Measurements from ENCODE around the gene AP1G2. TPM values are rescaled to one million over a fixed set of nuclear protein-coding genes. Genes with fewer than 3 reads are reported as not detected.
"Not testable (repeated sequence)": the region's sequence is repeated elsewhere in the genome, so short reads cannot be mapped to it uniquely, and the experiment has no call there.

AP1G2 gene
- total RNA-seq, 1 donor from 2014 or later = 19.3 TPM

DNA sequence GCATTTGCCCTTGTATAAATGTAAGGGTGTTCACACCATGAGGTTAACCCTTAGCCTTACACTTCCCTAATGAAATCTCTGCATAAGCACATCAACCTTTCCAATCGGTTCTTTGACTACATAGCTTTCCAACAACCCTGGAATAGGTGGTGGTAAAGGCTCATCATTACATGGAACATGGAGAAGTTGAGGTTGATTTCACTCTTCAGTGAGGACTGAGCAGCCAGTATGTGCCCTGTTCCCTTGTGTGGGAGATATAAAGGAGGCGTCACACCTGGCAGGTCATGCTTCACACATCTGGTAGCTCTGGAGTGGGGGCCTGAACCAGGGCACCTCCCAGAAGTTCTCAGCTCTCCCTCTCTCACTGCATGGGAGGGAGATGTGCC, 32.7 kb upstream of the AP1G2 start:
- ATAC-seq (no peak), DNase-seq (ENCODE audit: low spot score) (no peak)

DNA sequence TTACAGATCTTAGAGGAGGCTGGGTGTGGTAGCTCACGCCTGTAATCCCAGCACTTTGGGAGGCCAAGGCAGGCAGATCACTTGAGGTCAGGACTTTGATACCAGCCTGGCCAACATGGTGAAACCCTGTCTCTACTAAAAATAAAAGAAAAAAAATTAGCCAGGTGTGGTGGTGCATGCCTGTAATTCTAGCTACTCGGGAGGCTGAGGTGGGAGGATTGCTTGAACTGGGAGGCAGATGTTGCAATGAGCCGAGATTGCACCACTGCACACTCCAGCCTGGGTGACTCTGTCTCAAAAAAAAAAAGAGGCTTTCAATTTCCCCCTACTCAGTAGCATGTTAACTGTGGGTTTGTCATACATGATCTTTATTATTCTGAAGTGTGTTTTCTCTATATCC, 26.6 kb upstream of the AP1G2 start:
- DNase-seq (ENCODE audit: low spot score); ATAC-seq: not testable (repeated sequence)

DNA sequence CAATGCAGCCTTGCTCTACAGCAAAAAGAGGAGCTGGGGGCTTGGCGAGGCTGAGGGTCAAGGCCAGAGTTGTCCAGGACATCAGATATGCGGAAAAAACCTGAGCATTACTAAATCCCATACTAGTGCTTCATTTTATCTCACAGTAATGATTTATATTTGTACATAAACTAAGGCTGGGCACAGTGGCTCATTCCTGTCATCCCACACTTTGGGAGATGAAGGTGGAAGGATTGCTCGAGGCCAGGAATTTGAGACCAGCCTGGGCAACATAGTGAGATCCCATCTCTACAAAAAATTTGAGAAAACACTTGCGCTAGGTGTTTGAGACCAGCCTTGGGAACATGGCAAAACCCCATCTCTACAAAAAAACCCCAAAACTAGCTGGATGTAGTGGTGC, 22.6 kb upstream of the AP1G2 start:
- DNase-seq (ENCODE audit: low spot score) (peak; percentile 16), ATAC-seq (no peak)

DNA sequence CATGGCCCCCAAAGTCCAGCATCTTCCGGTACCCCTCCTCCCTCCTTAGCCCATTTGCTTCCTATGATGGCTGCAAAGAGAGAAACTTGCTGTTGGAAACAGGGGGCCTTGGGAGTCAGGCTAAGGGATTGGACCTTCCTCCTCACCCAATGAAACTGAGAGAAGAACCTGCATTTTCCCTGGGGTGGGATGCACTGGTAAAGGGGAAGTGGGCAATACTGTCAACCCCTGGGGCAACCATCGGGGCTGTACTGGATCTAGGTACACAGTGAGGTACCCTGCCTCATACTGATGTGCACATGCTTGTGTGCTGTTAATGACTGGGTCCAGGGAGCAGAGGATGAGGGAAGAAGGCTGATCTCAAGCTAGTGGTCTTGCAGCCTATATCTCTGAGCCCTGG, 22.0 kb upstream of the AP1G2 start:
- no peak for ATAC-seq
- DNase-seq (ENCODE audit: low spot score) = peak; percentile 40

DNA sequence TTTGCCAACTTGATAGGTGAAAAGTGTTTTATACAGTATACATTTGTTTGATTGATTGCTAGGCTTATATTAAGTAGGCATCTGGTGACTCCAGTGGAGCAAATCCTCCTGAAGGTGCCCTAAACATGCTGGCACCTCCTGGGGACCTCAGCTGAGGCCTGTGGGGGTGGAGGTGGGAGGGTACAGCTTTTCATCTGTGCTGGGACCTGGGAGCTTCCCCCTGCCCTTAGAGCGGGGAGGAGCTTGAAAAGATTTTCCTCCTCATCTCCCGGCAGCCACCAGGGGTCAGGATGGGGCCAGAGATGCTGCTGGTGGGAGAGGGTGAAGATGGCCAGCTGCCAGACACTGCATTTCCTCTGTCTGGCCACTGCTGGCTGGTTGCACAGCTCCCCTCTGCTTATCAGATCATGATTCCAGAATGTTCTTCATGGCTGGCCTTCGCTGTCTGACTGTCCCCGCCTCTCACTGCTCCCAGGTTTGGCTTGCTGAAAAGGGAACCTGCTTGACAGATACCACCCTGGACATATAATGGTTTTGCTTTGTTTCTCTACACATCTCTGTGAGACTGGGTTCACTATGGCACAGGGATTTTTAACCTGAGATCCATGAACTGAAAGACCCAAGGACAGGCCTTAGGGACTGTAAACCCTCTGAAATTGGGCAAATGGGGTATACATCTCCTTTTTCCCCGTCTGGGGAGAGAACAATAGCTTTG, 21.4 kb upstream of the AP1G2 start:
- peak; percentile 100 for ATAC-seq
- peak; percentile 95 for DNase-seq (ENCODE audit: low spot score)

DNA sequence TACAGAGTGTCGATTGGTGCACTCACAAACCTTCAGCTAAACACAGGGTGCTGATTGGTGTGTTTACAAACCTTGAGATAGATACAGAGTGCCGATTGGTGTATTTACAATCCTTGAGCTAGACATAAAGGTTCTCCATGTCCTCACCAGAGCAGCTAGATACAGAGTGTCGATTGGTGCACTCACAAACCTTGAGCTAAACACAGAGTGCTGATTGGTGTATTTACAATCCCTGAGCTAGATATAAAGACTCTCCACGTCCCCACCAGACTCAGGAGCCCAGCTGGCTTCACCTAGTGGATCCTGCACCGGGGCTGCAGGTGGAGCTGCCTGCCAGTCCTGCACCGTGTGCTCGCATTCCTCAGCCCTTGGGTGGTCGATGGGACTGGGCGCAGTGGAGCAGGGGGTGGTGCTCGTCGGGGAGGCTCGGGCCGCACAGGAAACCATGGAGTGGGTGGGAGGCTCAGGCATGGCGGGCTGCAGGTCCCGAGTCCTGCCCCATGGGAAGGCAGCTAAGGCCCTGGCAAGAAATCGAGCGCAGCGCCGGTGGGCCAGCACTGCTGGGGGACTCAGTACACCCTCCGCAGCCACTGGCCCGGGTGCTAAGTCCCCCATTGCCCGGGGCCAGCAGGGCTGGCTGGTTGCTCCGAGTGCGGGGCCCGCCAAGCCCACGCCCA, 17.1 kb upstream of the AP1G2 start:
- ATAC-seq = not testable (repeated sequence)
- DNase-seq (ENCODE audit: low spot score) = peak; percentile 24

DNA sequence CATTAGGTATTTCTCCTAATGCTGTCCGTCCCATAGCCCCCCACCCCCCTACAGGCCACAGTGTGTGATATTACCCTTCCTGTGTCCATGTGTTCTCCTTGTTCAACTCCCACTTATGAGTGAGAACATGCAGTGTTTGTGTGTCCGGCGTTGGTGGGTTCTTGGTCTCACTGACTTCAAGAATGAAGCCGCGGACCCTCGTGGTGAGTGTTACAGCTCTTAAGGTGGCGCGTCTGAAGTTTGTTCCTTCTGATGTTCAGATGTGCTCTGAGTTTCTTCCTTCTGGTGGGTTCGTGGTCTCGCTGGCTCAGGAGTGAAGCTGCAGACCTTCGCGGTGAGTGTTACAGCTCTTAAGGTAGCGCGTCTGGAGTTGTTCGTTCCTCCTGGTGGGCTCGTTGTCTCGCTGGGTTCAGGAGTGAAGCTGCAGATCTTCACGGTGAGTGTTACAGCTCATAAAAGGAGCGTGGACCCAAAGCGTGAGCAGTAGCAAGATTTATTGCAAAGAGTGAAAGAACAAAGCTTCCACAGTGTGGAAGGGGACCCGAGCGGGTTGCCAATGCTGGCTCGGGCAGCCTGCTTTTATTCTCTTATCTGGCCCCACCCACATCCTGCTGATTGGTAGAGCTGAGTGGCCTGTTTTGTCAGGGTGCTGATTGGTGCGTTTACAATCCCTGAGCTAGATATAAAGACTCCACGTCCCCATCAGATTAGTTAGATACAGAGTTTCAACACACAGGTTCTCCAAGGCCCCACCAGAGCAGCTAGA, 16.4 kb upstream of the AP1G2 start:
- ATAC-seq = not testable (repeated sequence)
- peak; percentile 16 for DNase-seq (ENCODE audit: low spot score)

DNA sequence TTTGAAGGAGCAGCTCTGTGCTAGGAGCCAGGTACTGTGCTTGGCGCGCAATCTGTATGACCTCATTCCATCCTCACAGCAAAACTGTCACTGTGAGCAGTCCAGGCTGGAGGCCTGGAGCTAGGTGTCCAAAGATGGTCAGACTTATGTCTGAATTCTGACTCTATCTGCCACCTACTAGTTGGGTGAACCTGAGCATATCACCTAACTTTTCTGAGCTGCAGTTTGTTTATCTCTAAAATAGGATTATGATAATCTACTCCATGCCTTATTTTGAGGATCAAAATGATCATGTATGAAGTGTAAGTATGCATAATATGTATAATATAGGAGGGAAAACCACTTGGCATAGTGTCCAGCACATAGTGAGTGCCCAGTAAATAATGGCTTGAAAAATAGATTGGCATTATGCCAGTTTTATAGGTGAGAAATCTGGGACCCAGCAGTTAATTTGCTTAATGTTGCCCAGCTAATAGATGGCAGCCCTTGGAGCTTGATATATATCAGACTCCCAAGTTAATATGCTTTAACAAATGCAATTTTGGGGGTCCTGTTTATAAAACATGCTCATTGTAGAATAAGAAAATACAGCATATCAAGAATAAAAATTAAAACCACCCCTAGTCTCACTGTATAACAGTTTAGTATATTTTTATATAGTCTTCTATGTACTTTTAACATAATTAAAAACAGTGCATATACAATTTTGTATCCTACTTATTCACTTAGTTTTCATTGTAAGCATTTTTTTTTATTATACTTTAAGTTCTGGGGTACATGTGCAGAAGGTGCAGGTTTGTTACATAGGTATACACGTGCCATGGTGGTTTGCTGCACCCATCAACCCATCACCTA, 15.5 kb upstream of the AP1G2 start:
- no peak for DNase-seq (ENCODE audit: low spot score)
- no peak for ATAC-seq

DNA sequence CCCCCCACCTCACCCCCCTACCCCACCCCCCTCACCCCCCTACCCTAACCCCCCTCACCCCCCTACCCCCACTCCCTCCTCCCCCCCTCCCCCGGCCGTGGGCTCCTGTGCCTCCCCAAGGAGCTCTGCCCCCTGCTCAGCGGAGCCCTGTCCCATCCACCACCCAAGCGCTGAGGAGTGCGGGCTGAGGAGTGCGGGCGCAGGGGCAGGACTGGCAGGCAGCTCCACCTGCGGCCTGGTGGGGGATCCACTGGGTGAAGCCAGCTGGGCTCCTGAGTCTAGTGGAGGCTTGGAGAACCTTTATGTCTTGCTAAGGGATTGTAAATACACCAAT, 13.3 kb upstream of the AP1G2 start:
- ATAC-seq = no peak
- DNase-seq (ENCODE audit: low spot score) = peak; percentile 39

DNA sequence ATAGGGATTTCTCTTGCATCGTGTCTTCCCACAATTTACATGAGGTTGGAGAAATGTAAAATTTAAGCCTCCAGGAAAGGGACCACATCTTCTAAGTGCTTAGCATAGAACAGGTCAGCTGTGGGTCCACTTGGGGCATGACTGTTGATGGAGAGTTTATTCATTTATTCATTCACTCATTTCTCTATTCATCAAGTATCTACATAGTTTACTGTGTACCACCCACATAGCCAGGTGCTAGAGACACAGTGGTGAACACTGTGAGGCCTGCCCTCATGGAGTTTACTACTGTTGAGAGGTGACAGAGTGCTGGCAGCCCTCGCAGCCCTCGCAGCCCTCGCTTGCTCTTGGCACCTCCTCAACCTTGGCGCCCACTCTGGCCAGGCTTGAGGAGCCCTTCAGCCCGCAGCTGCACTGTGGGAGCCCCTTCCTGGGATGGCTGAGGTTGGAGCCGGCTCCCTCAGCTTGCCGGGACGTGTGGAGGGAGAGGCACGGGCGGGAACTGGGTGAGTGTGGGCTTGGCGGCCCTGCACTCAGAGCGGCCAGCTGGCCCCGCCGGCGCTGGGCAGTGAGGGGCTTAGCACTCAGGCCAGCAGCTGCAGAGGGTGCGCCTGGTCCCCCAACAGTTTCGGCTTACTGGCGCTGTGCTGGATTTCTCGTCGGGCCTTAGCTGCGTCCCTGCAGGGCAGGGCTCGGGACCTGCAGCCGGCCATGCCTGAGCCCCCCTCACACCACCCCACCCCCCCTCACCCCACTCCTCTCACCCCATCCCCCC, 12.7 kb upstream of the AP1G2 start:
- DNase-seq (ENCODE audit: low spot score) = peak; percentile 31
- ATAC-seq = no peak

DNA sequence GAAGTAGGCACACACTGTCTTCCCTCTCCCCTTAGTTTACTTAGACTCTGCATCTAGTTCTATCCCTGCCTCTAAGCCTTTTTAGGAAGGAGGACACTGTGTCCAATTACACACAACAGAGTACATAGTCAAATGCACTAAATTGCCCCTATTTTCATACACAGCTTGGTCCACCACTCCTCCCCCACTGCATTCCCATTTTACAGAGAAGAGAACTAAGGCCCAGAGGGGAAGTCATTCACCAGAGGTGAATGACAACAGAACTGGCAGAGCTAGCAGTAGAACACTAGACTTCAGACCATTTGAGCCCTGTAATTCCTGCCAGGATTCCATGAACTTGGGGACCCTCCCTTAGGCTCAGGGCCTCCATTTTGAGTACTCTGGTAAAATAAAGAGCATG, 12.1 kb upstream of the AP1G2 start:
- ATAC-seq = no peak

DNA sequence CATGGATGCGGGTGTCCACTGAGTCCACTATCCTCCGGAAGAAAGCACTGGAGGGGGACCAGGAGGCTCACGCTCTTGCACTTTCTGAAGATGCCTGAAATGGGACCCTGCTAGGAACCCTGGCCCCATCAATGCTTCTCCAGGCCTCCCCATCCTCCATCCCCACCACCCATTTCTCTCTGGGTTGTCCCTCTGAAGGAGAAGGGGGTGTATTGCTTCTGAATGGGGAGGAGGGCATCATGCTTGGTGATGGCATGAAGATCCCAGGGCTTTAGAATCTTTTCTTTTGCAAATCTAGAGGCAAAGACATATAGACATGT, 11.7 kb upstream of the AP1G2 start:
- ATAC-seq (no peak), DNase-seq (ENCODE audit: low spot score) (no peak)

More for the DNA sequence above, 12.1 kb upstream of the AP1G2 start:
- DNase-seq (ENCODE audit: low spot score) = no peak

DNA sequence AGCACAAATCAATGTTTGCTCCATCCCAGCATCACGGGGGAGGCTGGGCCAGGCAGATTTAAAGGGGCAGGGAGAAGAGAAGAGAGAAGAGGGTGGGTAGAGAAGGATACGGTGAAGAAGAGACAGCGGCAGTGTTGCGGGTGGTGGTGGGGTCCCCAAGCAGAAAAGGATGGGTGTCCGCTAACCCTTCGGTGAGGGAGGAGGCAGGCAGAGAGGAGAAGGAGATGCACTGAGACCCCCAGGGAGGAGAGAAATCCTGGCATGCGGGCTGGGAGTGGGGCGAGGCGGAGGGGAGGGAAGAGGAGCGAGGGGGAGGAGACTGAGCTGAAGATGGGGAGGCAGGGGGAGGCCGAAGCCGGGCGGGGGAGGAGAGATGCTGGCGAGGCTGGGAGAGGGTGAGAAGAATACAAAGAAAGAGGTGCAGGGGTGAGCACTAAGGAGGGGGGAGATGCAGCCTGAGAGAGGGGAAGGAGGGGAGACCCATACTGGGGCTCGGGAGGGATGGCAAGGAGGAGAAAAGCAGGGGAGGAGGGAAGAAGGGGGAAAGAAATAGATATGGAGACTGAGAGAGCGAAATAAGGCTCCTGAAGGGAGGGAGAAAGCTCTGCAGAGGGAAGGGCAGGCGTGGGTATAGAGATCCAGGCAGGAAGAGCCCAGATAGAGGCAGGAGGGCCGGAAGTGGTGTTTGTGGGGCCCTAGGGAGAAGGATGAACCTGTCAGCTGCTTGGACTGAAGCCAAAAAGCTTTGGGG, 11.1 kb upstream of the AP1G2 start, which contains the start of gene JPH4:
Gene JPH4 (minus strand): TSS at position 231 of the 751 bp plus-strand sequence. CDS start 1,337 bp downstream, outside the sequence.
- ATAC-seq (no peak), DNase-seq (ENCODE audit: low spot score) (peak; percentile 28)

DNA sequence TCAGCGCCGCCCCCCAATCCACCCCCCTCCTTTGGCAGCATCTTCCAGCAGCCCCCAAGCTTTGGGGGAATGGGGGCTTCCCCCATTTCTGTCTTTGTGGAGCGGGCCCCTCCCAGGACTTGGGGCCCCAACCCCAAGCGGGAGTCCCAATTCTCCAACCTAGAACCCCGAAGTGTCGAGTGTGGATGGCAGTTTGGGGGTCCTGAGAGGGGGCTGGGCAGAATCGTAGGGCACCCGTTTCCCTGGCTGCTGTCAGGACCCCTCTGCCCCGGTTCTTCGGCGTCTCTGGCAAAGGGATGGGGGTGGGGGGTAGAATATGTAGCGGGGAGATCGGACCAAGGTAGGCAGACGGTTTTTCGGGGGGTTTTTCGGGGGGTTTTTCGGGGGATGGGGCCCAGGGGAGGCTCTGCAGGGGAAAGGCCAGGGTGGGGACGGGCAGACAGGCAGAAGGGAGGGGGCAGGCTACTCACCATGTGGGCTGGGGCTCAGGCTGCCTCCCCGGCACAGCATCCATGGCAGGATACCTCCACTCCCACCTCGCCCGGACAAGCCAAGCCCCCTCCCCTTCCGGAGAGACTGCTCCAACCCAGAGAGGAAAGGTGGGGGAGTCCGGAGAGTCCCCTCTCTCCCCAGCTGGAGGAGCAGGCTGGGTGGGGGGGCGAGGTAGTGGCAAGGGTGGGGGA, 10.3 kb upstream of the AP1G2 start:
- DNase-seq (ENCODE audit: low spot score) = peak; percentile 33
- ATAC-seq = no peak

DNA sequence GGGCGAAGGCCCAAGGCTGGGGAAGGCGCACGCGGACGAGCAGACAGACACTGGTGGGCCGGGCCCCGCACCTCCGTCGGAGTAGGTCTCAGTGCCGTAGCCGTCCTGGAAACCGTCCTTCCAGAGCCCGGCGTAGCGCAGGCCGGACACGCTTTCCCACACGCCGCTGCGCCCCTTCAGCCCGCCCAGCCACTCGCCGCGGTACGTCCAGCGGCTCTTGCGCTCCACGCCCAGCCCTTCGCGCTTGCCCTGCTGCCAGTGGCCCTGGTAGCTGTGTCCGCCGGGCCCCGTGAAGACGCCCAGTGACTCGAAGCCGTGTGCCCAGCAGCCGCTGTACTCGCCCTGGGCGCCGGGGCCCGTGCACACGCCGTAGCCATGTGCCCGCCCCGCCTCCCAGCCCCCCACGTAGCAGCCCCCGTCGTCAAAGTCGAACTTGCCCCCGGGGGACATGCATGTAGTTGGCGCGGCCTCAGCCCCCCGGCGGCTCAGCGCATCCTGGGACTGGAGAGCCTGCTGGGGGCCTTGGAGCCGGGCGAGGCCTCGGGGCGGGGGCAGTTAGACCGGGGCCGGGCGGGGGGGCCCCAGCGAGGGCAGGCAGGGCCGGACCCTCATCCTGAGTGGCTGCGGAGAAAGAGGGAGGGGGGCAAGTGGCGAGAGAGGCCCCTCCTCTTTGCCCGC, 9.6 kb upstream of the AP1G2 start:
- DNase-seq (ENCODE audit: low spot score) = peak; percentile 42
- ATAC-seq = peak; percentile 51

DNA sequence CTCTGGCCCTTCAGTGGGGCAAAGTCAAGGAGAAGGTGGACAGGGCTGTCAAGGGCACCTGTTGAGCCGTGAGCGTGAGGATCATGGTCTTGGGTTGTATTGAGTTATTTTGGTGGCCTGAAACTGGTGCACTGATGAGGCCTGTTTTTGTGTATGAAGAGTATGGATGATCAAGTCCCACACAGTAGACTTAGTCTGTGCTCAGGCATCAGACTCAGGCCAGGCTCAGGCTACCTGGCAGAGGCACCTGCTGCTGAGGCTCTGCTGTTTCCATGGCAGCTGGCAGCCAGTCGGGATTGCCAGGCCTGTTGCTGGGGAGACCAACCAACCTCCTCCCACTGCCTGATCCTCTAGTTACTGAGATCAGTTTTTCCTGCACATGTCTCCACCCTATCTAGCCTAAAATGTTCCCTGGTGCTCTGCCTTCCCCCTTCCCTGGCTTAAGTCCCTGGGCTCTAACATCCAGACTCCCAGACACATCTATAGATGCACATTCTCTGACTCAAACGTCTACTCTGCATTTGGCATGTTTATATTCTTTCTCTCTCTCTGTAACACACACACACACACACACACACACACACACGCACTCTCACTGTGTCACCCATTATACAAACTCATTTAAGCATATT, 5.9 kb upstream of the AP1G2 start:
- ATAC-seq (no peak), DNase-seq (ENCODE audit: low spot score) (peak; percentile 29)

DNA sequence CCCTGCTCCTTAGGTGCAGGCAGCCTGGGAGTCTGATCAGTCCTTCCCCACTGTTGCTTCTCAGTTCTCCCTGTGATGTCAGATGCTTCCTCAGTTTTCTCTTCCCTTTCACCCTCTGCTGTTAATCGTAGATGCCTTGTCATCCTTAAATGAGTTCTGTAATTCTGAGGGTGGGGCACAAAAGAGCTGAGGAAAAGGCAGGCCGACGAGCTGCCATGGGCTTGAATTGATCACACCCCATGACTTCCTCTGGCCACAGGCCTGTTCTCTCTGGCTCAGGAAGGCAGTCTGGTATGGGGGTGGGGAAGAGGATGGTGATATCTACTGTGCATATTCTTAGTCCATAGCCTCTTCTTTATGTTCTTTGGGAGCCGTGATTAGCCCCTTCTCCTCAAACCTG, 5.2 kb upstream of the AP1G2 start:
- DNase-seq (ENCODE audit: low spot score) = peak; percentile 43

DNA sequence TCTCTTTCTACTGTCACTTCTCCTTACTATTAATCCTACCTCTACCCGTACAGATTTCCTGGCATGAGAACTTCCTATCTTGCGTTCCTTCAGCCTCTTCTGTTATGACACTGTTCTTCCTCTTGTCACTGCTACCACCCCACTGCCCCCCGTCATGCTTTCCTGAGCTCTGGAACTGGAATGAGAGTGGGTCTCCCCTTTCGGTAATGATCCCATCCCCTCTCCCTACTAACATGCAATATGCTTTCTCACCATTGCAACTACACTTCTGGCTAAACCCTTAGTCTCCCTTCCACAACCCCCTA, 4.9 kb upstream of the AP1G2 start:
- no peak for ATAC-seq
- DNase-seq (ENCODE audit: low spot score) = no peak

More for the DNA sequence above, 5.2 kb upstream of the AP1G2 start:
- peak; percentile 53 for ATAC-seq
